GM18909 (cell line): ENCODE measurements around the gene RASD2.

Source experiments
- ATAC-seq: cut with Tn5 transposase; IDR thresholded peaks from one replicate; pipeline ENCODE4 v1.9.1; 2021; ENCODE audit warnings: mild to moderate bottlenecking; ENCODE audit not compliant: unreplicated experiment, poor library complexity

Gene RASD2

DNA sequence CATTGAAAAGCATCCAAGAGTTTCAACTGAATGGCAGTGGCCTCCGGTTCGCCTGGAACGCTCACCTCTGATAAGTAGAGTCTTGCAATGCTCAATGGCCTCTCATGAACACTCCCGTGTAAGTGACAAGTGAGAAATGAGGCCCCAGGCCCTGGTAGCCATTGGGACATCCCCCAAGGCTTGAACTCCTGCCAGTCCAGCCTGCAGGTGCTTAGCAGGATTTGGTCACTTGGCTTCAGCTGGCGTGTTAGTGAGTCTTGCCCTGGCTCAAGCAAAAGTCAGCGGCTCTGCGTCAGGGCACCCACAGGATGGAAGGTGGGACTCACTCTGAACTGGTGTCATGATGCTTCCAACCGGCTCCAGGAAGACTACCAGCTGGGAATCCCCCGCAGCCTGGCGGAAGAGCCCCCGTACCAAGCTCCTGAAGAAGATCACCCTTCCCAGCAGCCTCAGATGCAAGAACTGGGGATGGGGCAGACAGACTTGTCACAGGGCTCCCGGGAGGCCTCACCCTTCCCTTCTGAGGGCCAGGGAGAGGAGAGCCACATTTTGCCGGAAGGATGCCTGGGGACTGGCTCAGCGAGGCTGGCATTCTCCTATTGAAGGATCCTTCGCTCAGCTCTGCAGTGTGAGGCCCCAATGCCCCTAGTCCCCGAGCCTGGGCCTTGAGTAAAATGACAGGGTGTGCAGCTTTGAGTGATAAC is 57.2 kb downstream of the RASD2 start:
- no peak for ATAC-seq

DNA sequence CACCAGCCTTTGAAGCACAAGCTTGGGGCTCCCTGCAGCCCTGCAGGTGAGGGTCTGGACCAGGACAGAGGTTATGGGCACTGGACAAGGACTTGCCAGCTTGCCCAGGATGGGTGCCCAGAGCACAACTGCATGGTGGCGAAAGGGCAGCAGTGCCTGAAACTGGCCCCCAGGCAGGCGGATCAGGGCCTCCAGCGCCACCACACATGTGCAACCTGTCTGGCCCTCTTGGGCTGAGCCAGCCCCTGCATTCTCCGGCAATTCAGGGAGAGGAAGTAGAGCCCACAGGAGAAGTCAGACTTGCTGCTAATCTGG is 57.7 kb downstream of the RASD2 start:
- no peak for ATAC-seq

DNA sequence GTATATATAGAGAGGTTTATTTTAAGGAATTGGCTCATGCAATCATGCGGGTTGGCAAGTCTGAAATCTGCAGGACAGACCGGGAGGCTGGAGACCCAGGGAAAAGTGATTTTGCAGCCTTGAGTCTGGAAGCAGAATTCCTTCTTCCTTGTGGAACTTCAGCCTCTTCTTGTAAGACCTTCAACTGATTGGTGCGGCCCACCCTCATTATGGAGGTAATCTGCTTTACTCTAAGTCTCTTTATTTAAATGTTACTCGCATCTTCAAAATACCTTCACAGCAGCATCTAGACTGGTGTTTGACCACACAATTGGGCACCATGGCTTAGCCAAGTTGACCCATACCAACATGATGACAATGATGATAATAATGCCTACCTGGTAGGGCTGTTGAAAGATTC is 58.7 kb downstream of the RASD2 start:
- no peak for ATAC-seq

- ATAC-seq, result no peak
Measured at GRCh38 chr22:35600476-35600875, 59.8 kb downstream of the RASD2 start.

- ATAC-seq, result no peak
Measured at GRCh38 chr22:35601013-35601580, 60.5 kb downstream of the RASD2 start.

DNA sequence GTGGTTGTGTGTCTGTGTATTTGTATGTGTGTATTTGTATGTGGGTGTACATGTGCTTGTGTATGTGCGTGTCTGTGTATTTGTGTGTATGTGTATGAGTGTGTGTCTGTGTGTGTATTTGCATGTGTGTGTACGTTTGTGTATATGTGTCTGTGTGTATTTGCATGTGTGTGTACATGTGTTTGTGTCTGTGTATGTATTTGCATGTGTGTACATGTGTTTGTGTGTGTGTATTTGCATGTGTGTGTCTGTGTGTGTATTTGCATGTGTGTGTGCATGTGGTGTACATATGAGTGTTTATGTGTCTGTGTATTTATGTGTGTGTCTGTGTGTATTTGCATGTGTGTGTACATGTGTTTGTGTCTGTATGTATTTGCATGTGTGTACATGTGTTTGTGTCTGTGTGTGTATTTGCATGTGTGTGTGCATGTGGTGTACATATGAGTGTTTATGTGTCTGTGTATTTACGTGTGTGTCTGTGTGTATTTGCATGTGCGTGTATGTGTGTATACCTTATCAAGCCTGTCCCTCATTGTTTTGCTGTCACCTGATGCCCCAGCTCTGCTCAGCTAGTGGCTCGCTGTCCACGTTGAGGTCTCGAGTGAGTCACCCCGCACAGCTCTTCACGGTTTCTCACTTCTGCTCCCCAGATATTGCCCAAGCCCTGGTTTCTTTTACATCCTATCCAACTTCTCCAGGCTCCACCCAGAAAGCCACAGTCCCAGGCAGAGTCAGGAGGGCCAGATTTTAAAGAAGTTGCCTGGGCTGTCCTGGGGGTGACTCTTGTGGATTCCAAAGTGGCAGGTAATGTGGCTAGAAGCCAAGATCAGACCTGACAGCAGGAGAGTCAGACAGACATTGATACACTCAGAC is 61.3 kb downstream of the RASD2 start:
- no peak for ATAC-seq
